Ascending aorta (tissue), 2 donors: ENCODE data around the gene DISP3. TPM values are rescaled to one million over a fixed set of nuclear protein-coding genes. Genes with fewer than 3 reads are reported as not detected.
A peak's percentile ranks its signal among the peaks of the same experiment; 100 is the strongest.

Experiments
- DNase-seq, 2 donors: peaks; one replicate each; pipeline ENCODE4 v3.0.0-alpha.2; 2019; ENCODE audit warnings: low spot score in 2 of 2
- H3K27ac ChIP-seq, 2 donors: fragments of 200-600 bp; sonication (generic); one replicate each; pipeline ENCODE4 v1.5.1; 2016 to 2017; ENCODE audit warnings: mild to moderate bottlenecking in 1 of 2
- H3K27me3 ChIP-seq: fragments of 200-600 bp; sonication (generic); one replicate; pipeline ENCODE4 v1.5.1; 2017
- H3K36me3 ChIP-seq, 2 donors: fragments of 200-600 bp; sonication (generic); one replicate each; pipeline ENCODE4 v1.5.1; 2016
- H3K4me1 ChIP-seq, 2 donors: fragments of 200-600 bp; sonication (generic); one replicate each; pipeline ENCODE4 v1.5.1; 2016 to 2017; ENCODE audit warnings: mild to moderate bottlenecking in 1 of 2
- H3K4me3 ChIP-seq, 2 donors: fragments of 200-600 bp; sonication (generic); one replicate each; pipeline ENCODE4 v1.5.1; 2016 to 2017; ENCODE audit warnings: mild to moderate bottlenecking in 1 of 2
- H3K9me3 ChIP-seq, 2 donors: fragments of 200-600 bp; sonication (generic); one replicate each; pipeline ENCODE4 v1.5.1; 2016
- intact Hi-C: fragments of 100-400 bp; cut with DNase I; formaldehyde crosslinking; loops from one replicate; pipeline ENCODE4 v1.15.1; 2023
- total RNA-seq: library from RNA; depleted of rRNA; stranded (reverse); fragments of >200 nt; gene quantifications from one replicate; pipeline ENCODE4 v1.1.0, GENCODE V29; 2016
- TF ChIP-seq, protein P1 (sequence below), 3 experiments: fragments of 200-600 bp in 2 of 3; fragments of 450-650 bp in 1 of 3; sonication (generic) in 2 of 3; IDR thresholded peaks; one replicate each; pipeline ENCODE4 v1.5.1; 2016 to 2019; ENCODE audit warnings: antibody characterized with exemption in 3 of 3, mild to moderate bottlenecking in 1 of 3, moderate library complexity in 1 of 3

DISP3 gene
- total RNA-seq, 1 donor from 2014 or later, result not detected

DNA sequence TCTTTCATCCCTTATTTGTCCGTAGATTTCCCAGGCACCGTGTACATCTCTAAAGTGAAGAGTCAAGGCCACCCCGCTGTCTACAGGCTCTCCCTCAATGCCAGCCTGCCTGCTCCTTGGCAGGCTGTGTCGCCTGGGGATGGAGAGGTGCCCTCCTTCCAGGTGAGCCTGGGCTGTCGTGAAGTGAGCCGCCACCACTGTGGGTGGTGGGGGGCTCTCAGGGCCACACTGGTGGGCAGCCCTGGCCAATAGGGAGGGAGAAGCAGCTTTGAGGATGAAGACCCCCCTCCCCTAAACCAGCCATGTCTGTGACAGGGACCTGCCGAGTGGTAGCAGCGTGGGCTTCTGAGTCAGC lies 46.2 kb downstream of the DISP3 start:
- H3K27me3 ChIP-seq, result no peaks in the 10 kb centered on the region
- intact Hi-C loops, result no loop called here
- H3K4me1 ChIP-seq, result no peaks in the 10 kb centered on the region
- H3K4me3 ChIP-seq, result no peak overlapping the region
- no peaks in the 10 kb centered on the region for H3K36me3 ChIP-seq
- H3K27ac ChIP-seq, result no peak overlapping the region
- TF ChIP-seq, protein P1, sequence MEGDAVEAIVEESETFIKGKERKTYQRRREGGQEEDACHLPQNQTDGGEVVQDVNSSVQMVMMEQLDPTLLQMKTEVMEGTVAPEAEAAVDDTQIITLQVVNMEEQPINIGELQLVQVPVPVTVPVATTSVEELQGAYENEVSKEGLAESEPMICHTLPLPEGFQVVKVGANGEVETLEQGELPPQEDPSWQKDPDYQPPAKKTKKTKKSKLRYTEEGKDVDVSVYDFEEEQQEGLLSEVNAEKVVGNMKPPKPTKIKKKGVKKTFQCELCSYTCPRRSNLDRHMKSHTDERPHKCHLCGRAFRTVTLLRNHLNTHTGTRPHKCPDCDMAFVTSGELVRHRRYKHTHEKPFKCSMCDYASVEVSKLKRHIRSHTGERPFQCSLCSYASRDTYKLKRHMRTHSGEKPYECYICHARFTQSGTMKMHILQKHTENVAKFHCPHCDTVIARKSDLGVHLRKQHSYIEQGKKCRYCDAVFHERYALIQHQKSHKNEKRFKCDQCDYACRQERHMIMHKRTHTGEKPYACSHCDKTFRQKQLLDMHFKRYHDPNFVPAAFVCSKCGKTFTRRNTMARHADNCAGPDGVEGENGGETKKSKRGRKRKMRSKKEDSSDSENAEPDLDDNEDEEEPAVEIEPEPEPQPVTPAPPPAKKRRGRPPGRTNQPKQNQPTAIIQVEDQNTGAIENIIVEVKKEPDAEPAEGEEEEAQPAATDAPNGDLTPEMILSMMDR (IDR thresholded peaks at IDR 0.05), result no peak
- no peaks in the 10 kb centered on the region for H3K9me3 ChIP-seq
- DNase-seq, result peak in 1 of 2 donors; percentile 41

- Histone ChIP-seq H3K36me3 (no peaks in the 10 kb centered on the region), H3K27me3 (no peaks in the 10 kb centered on the region), H3K4me1 (no peaks in the 10 kb centered on the region), H3K27ac (no peak overlapping the region), H3K4me3 (no peak overlapping the region), H3K9me3 (no peaks in the 10 kb centered on the region)
- intact Hi-C loops, result no loop called here
- TF ChIP-seq, protein P1 (IDR thresholded peaks at IDR 0.05), result no peak
- DNase-seq, result peak in 1 of 2 donors; percentile 24
Observed at GRCh38 chr1:11525516-11525915, 46.6 kb downstream of the DISP3 start.

DNA sequence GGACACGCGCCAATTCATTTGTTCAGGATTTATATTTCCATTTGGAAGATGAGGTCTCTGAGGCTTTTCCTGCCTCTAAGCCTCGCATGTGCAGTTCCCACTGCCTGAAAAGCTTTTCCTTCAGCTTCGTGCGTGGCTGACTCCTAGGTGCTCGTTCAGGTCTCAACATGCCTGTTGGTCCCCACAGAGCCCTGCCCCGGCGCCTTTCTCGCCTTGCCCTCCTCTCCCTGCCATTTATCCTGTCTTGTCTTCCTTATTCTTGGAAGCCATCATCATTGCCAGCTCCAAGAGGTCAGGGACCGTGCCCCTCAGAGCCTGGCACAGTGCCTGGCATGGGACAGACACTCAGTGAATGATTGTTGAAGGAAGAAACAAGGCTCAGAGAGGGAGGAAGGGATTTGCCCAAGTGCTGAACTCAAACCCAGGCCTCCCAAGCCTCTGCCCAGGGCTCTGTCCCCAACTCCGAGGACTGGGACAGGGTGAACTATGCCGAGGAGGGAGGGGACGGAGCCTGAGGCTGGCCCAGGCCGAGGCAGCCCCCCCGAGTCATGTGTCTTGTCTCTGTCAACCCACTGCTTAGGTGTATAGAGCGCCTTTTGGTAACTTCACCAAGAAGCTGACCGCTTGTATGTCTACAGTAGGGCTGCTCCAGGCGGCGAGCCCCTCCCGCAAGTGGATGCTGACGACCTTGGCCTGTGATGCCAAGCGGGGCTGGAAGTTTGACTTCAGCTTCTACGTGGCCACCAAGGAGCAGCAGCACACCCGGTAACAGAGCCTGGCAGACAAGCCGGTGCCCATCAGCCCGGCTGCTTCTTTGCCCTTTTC lies 47.3 kb downstream of the DISP3 start:
- DNase-seq, result peak in 1 of 2 donors; percentile 38
- intact Hi-C loops, result no loop called here
- Histone ChIP-seq H3K36me3 (no peaks in the 10 kb centered on the region), H3K27ac (no peak overlapping the region), H3K9me3 (no peaks in the 10 kb centered on the region), H3K4me1 (no peaks in the 10 kb centered on the region), H3K27me3 (no peaks in the 10 kb centered on the region), H3K4me3 (no peak overlapping the region)
- TF ChIP-seq, protein P1 (IDR thresholded peaks at IDR 0.05), result no peak

DNA sequence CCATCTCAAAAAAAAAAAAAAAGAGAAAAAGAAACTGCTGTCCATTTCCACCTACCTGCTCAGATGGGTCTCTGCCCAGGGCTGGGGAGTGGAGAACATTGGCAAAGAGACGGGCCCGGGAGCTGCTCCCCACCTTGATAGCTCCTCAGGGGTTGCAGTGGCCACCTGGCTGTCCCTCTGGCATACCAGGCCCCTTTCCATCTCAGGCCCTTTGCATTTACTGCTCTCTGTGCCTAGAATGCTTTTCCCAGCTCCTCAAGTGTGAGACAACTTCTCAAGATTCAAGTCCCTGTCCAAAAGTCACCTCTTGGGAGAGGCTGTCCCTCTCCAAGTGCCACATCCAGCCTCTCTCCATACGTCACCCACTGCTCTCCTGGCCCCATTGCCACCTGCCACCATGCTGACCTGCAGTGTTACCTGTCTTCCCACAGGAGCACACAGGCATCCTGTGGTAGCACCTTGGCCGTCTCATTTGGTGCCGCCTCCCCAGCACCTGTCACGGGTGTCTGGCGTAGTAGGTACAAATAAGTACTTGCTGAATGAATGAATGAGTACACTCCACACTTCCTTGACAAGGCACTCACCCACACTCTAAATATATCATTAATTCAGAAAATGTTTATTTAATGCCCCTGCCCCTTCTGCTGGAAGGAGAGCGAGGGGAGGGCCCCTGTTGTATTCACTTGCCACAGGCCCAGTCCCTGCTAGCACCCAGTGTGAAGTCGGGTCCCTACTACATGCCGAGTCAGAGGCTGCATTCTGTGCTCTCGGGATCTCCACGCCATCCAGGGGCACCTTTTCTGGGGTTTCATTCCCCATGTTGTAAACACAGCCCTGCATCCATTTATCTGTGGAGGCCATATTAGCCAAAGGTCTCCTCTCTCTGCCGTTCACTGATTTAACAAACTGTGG lies 48.8 kb downstream of the DISP3 start:
- Histone ChIP-seq H3K27me3 (no peaks in the 10 kb centered on the region), H3K36me3 (no peaks in the 10 kb centered on the region), H3K4me1 (no peaks in the 10 kb centered on the region), H3K4me3 (no peak overlapping the region), H3K27ac (no peak overlapping the region), H3K9me3 (no peaks in the 10 kb centered on the region)
- intact Hi-C loops, result no loop called here
- TF ChIP-seq, protein P1 (IDR thresholded peaks at IDR 0.05), result no peak
- no peak for DNase-seq

- Histone ChIP-seq H3K4me1 (no peaks in the 10 kb centered on the region), H3K27me3 (no peaks in the 10 kb centered on the region), H3K9me3 (no peaks in the 10 kb centered on the region), H3K27ac (no peak overlapping the region), H3K36me3 (no peaks in the 10 kb centered on the region), H3K4me3 (no peak overlapping the region)
- TF ChIP-seq, protein P1 (IDR thresholded peaks at IDR 0.05), result no peak
- peak in 1 of 2 donors; percentile 45 for DNase-seq
- intact Hi-C loops, result no loop called here
Observed at GRCh38 chr1:11528611-11529261, 49.8 kb downstream of the DISP3 start.
